H1 (cell line): ENCODE data around the gene SPOCK1. TPM values are rescaled to one million over a fixed set of nuclear protein-coding genes. Genes with fewer than 3 reads are reported as not detected.

Source experiments
- CTCF ChIA-PET: fragments of 300-600 bp; sonication (Branson Sonifier 250); formaldehyde crosslinking; loops from one replicate; lab custom pipeline; 2021; ENCODE audit not compliant: partially characterized antibody; lab: Charles Lee
- POLR2A ChIA-PET: fragments of 300-600 bp; sonication (Branson Sonifier 250); formaldehyde crosslinking; loops from one replicate; lab custom pipeline; 2021; ENCODE audit warnings: inconsistent platforms; ENCODE audit not compliant: partially characterized antibody; lab: Charles Lee
- DNase-seq, 2 experiments: peaks; one replicate each; pipeline versions ENCODE4 v3.0.0 to v3.0.0-alpha.2; 2010 to 2022; ENCODE audit warnings: low spot score in 2 of 2, low read depth in 1 of 2, mixed read lengths in 1 of 2
- FAIRE-seq: peaks from 2 replicates; lab custom pipeline; 2011; peaks lifted over from hg19 to GRCh38; lab: Jason Lieb, UNC
- H2AFZ ChIP-seq: 2 replicates; pipeline ENCODE4 v1.8.1; 2012; ENCODE audit warnings: low read length, inconsistent platforms
- H2AK5ac ChIP-seq: 2 replicates; pipeline ENCODE4 v1.6.1; 2013; ENCODE audit warnings: low read depth, low read length
- H2BK120ac ChIP-seq: replicated peaks from 2 replicates; pipeline ENCODE3; 2013; ENCODE audit warnings: low read depth, low read length, inconsistent platforms
- H2BK12ac ChIP-seq: 2 replicates; pipeline ENCODE4 v1.6.1; 2013; ENCODE audit warnings: low read depth, low read length
- H2BK15ac ChIP-seq: 2 replicates; pipeline ENCODE4 v1.6.1; 2013; ENCODE audit warnings: low read length
- H2BK20ac ChIP-seq: 2 replicates; pipeline ENCODE4 v1.6.1; 2013; ENCODE audit warnings: low read length
- H2BK5ac ChIP-seq: 2 replicates; pipeline ENCODE4 v1.6.1; 2013; ENCODE audit warnings: low read depth, low read length
- H3K14ac ChIP-seq: 2 replicates; pipeline ENCODE4 v1.6.1; 2013; ENCODE audit warnings: inconsistent platforms; ENCODE audit not compliant: insufficient read length
- H3K18ac ChIP-seq: 2 replicates; pipeline ENCODE4 v1.6.1; 2013; ENCODE audit warnings: low read length; ENCODE audit errors: extremely low read depth
- H3K23ac ChIP-seq: 2 replicates; pipeline ENCODE4 v1.6.1; 2013; ENCODE audit warnings: inconsistent platforms; ENCODE audit not compliant: insufficient read length
- H3K23me2 ChIP-seq: 2 replicates; pipeline ENCODE4 v1.6.1; 2013; ENCODE audit warnings: low read depth, low read length
- H3K27ac ChIP-seq: 2 replicates; pipeline ENCODE4 v1.6.1; 2011; ENCODE audit warnings: low read depth, low read length, inconsistent platforms
- H3K27me3 ChIP-seq, 4 experiments: replicated peaks in 1 of 4; 1 replicate in 1 of 4; 2 replicates in 3 of 4; pipeline versions ENCODE4 v1.6.1 to v1.8.1; 2011 to 2013; ENCODE audit warnings: low read length in 3 of 4, mild to moderate bottlenecking in 3 of 4, inconsistent platforms in 2 of 4, mixed read lengths in 2 of 4, moderate library complexity in 1 of 4; ENCODE audit not compliant: control insufficient read depth in 3 of 4, insufficient read depth in 3 of 4; ENCODE audit errors: extremely low read depth in 1 of 4
- H3K36me3 ChIP-seq, 4 experiments: 2 replicates each; pipeline versions ENCODE4 v1.6.1 to v1.8.1; 2011 to 2013; ENCODE audit warnings: mild to moderate bottlenecking in 4 of 4, low read length in 3 of 4, moderate library complexity in 2 of 4, control low read depth in 1 of 4, inconsistent platforms in 1 of 4; ENCODE audit not compliant: insufficient read depth in 4 of 4, control insufficient read depth in 2 of 4
- H3K4ac ChIP-seq: replicated peaks from 2 replicates; pipeline ENCODE3; 2013; ENCODE audit warnings: low read length, low read depth, mixed read lengths, inconsistent platforms; ENCODE audit not compliant: insufficient read length
- H3K4me1 ChIP-seq, 4 experiments: replicated peaks in 1 of 4; 1 replicate in 1 of 4; 2 replicates in 3 of 4; pipeline versions ENCODE4 v1.6.1 to v1.8.1; 2011 to 2013; ENCODE audit warnings: low read length in 3 of 4, inconsistent platforms in 2 of 4, mixed read lengths in 1 of 4; ENCODE audit not compliant: insufficient read depth in 4 of 4, control insufficient read depth in 3 of 4
- H3K4me2 ChIP-seq, 2 experiments: 2 replicates each; pipeline versions ENCODE4 v1.6.1 to v1.8.1; 2011 to 2013; ENCODE audit warnings: low read depth in 2 of 2, low read length in 2 of 2, control low read depth in 1 of 2, inconsistent platforms in 1 of 2, mild to moderate bottlenecking in 1 of 2; ENCODE audit not compliant: insufficient read depth in 1 of 2
- H3K4me3 ChIP-seq, 4 experiments: fragments of 200-600, 300-600 bp in 1 of 4; sonication (generic), shearing (Covaris generic), sonication (Bioruptor Twin) in 1 of 4; 2 replicates each; pipeline versions ENCODE4 v1.5.1 to v1.8.1; 2011 to 2016; ENCODE audit warnings: low read length in 4 of 4, low read depth in 3 of 4, control low read depth in 2 of 4, inconsistent platforms in 2 of 4, mild to moderate bottlenecking in 2 of 4, mixed read lengths in 1 of 4, moderate library complexity in 1 of 4; ENCODE audit not compliant: insufficient read depth in 2 of 4; ENCODE audit errors: extremely low read depth in 1 of 4
- H3K56ac ChIP-seq: replicated peaks from 2 replicates; pipeline ENCODE3; 2013; ENCODE audit warnings: low read depth, mild to moderate bottlenecking, mixed read lengths, low read length, inconsistent platforms; ENCODE audit not compliant: insufficient read length
- H3K79me1 ChIP-seq: 2 replicates; pipeline ENCODE4 v1.6.1; 2013; ENCODE audit warnings: low read depth, low read length, control low read depth
- H3K79me2 ChIP-seq, 2 experiments: 2 replicates each; pipeline versions ENCODE4 v1.6.1 to v1.8.1; 2012 to 2013; ENCODE audit warnings: low read length in 2 of 2, mild to moderate bottlenecking in 2 of 2, inconsistent platforms in 1 of 2; ENCODE audit not compliant: insufficient read depth in 2 of 2, control insufficient read depth in 1 of 2
- H3K9ac ChIP-seq, 4 experiments: replicated peaks in 1 of 4; 1 replicate in 1 of 4; 2 replicates in 3 of 4; pipeline versions ENCODE4 v1.6.1 to v1.8.1; 2011 to 2013; ENCODE audit warnings: low read depth in 3 of 4, low read length in 3 of 4, control low read depth in 2 of 4, mild to moderate bottlenecking in 2 of 4, moderate library complexity in 2 of 4, inconsistent platforms in 1 of 4; ENCODE audit errors: extremely low read depth in 1 of 4
- H3K9me3 ChIP-seq, 2 experiments: 2 replicates each; pipeline versions ENCODE4 v1.6.1 to v1.8.1; 2012 to 2013; ENCODE audit warnings: mild to moderate bottlenecking in 2 of 2, moderate library complexity in 2 of 2, control low read depth in 1 of 2, inconsistent platforms in 1 of 2, low read depth in 1 of 2, low read length in 1 of 2, mixed read lengths in 1 of 2; ENCODE audit not compliant: insufficient read depth in 2 of 2
- H4K20me1 ChIP-seq, 2 experiments: replicated peaks in 1 of 2; 2 replicates each; pipeline versions ENCODE3 to v1.8.1; 2011 to 2013; ENCODE audit warnings: inconsistent platforms in 2 of 2, low read length in 2 of 2, mild to moderate bottlenecking in 1 of 2; ENCODE audit not compliant: insufficient read depth in 2 of 2, control insufficient read depth in 1 of 2
- H4K5ac ChIP-seq: 2 replicates; pipeline ENCODE4 v1.6.1; 2013; ENCODE audit warnings: low read length, low read depth, mixed read lengths, inconsistent platforms; ENCODE audit not compliant: insufficient read length
- H4K8ac ChIP-seq: 2 replicates; pipeline ENCODE4 v1.8.0; 2013; ENCODE audit warnings: mild to moderate bottlenecking, moderate library complexity, low read length, inconsistent platforms; ENCODE audit not compliant: insufficient read depth; ENCODE audit errors: extremely low read depth
- H4K91ac ChIP-seq: replicated peaks from 2 replicates; pipeline ENCODE3; 2013; ENCODE audit warnings: low read length, mixed read lengths, inconsistent platforms; ENCODE audit not compliant: insufficient read length
- CBX5 ChIP-seq: fragments of 300-800, 300-1000 bp; sonication (generic); IDR thresholded peaks from 2 replicates; pipeline ENCODE4 v1.7.1; 2016; ENCODE audit warnings: antibody characterized with exemption, low read length, low read depth
- CHD2 ChIP-seq: IDR thresholded peaks from 2 replicates; pipeline ENCODE4 v1.6.1; 2012; ENCODE audit warnings: low read length, improper control_type of control experiment
- EP300 ChIP-seq, 2 experiments: IDR thresholded peaks; 1 replicate in 1 of 2; 2 replicates in 1 of 2; pipeline ENCODE4 v1.6.1; 2011 to 2012; ENCODE audit warnings: low read depth in 2 of 2, low read length in 2 of 2, mild to moderate bottlenecking in 2 of 2, borderline replicate concordance in 1 of 2, inconsistent platforms in 1 of 2, moderate library complexity in 1 of 2
- GTF2F1 ChIP-seq: IDR thresholded peaks from 2 replicates; pipeline ENCODE4 v1.6.1; 2012; ENCODE audit warnings: low read depth, low read length, improper control_type of control experiment, borderline replicate concordance
- POLR2A ChIP-seq, 2 experiments: IDR thresholded peaks; 1 replicate in 1 of 2; 2 replicates in 1 of 2; pipeline ENCODE4 v1.6.1; 2011; ENCODE audit warnings: low read depth in 2 of 2, low read length in 2 of 2, mild to moderate bottlenecking in 2 of 2; ENCODE audit errors: control extremely low read depth in 1 of 2
- RAD21 ChIP-seq, 2 experiments: IDR thresholded peaks in 1 of 2; conservative IDR thresholded peaks in 1 of 2; 2 replicates each; pipeline ENCODE4 v1.6.1; 2011; ENCODE audit warnings: low read depth in 2 of 2, low read length in 2 of 2, improper control_type of control experiment in 1 of 2, inconsistent platforms in 1 of 2, mild to moderate bottlenecking in 1 of 2, moderate library complexity in 1 of 2
- RBBP5 ChIP-seq: IDR thresholded peaks from 2 replicates; pipeline ENCODE4 v1.7.1; 2012; ENCODE audit warnings: low read depth, mild to moderate bottlenecking, inconsistent platforms, low read length, moderate library complexity, borderline replicate concordance
- RXRA ChIP-seq: IDR thresholded peaks from 2 replicates; pipeline ENCODE4 v1.6.1; 2011; ENCODE audit warnings: low read depth, mild to moderate bottlenecking, low read length, moderate library complexity; ENCODE audit not compliant: insufficient read depth
- SIX5 ChIP-seq: IDR thresholded peaks from 2 replicates; pipeline ENCODE4 v1.6.1; 2011; ENCODE audit warnings: mild to moderate bottlenecking, low read depth, low read length
- SUZ12 ChIP-seq: fragments of 200-600 bp; sonication (generic); IDR thresholded peaks from 2 replicates; pipeline ENCODE4 v1.6.1; 2012; ENCODE audit warnings: mild to moderate bottlenecking, inconsistent platforms, low read length, moderate library complexity, mixed read lengths
- TAF1 ChIP-seq: IDR thresholded peaks from 2 replicates; pipeline ENCODE4 v1.6.1; 2011; ENCODE audit warnings: mild to moderate bottlenecking, low read depth, low read length
- TEAD4 ChIP-seq: IDR thresholded peaks from 2 replicates; pipeline ENCODE4 v1.6.1; 2012; ENCODE audit warnings: low read depth, low read length, inconsistent platforms, mixed read lengths
- YY1 ChIP-seq: IDR thresholded peaks from 2 replicates; pipeline ENCODE4 v1.6.1; 2011; ENCODE audit warnings: low read depth, mild to moderate bottlenecking, low read length
- WGBS, 2 experiments: shearing (Covaris generic) in 1 of 2; methylation state at CpG; one replicate each; pipeline versions ENCODE4 v1.1.6 to v1.1.7; 2013 to 2015; ENCODE audit warnings: low lambda C conversion rate in 2 of 2, mixed read lengths in 2 of 2, inconsistent platforms in 1 of 2, low coverage in 1 of 2, missing lambda C conversion rate in 1 of 2; ENCODE audit not compliant: insufficient replicate concordance in 2 of 2, insufficient coverage in 1 of 2, insufficient read length in 1 of 2; ENCODE audit errors: extremely low coverage in 1 of 2, missing lambda C conversion rate in 1 of 2; 5-methylcytosine and 5-hydroxymethylcytosine counted together
- polyA plus RNA-seq, 7 experiments: library from polyadenylated mRNA; depleted of rRNA in 3 of 7; stranded (reverse) in 5 of 7; unstranded in 2 of 7; fragments of >200 nt in 5 of 7; fragments of 200-250 nt in 2 of 7; gene quantifications; 1 replicate in 5 of 7; 2 replicates in 1 of 7; 4 replicates in 1 of 7; pipeline versions ENCODE4 v1.2.1 to v1.2.3, GENCODE V29; 2011 to 2013; ENCODE audit warnings: missing spikeins in 2 of 7, mixed read lengths in 2 of 7
- total RNA-seq: library from RNA; stranded (reverse); fragmentation: NEBNext Ultra II Directional; extraction: Animal tissue kit (Norgen Biotek cat#: 25700); gene quantifications from 2 replicates; pipeline ENCODE4 v1.2.1, GENCODE V29; 2021
- TF ChIP-seq, protein P1 (sequence below): IDR thresholded peaks from 2 replicates; pipeline ENCODE4 v1.6.1; 2011; ENCODE audit warnings: low read depth, mild to moderate bottlenecking, low read length; ENCODE audit not compliant: insufficient read depth

The SPOCK1 gene
- total and polyA plus RNA-seq, 2 of the 8 experiments (the other 6 are each of a cell fraction or from before 2014, with no cell fraction given) = 6.9 to 18.1 TPM

DNA sequence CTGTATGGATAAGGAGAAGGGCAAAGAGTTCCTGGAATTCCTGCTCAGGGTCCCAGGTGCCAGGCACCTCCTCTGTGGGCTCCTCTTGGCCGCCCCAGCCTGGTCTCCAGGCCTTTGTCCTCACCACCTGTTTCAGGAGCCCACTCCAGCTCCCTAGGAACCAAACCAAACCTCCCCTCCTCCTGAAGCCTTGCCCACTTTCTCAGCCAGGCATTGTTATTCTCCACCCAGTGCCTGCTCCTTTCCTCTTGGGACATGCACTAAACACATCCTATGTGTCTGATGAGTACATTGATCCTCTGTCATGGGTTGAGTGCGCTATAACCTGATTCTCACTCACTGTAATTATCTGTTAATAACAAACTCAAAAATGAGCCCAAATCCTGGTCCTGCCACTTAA is 189.8 kb downstream of the SPOCK1 start:
- 78% methylated on average over 2 of the region's 2 CpGs; no CpG with 5 or more reads in 1 of the 2 experiments for WGBS, 2 experiments
- Histone ChIP-seq H2AFZ (no peak overlapping the region), H2BK5ac (no peak overlapping the region), H2BK20ac (no peak overlapping the region), H4K91ac (no peak overlapping the region), H3K14ac (no peak overlapping the region), H2AK5ac (no peak overlapping the region), H3K4ac (no peak overlapping the region), H3K79me2 (no peaks in the 10 kb centered on the region), H3K9me3 (no peaks in the 10 kb centered on the region), H3K79me1 (0 out of 2 replicates have a peak, but pooled peaks cover 2% of the 10 kb centered on the region), H2BK12ac (no peak overlapping the region), H4K20me1 (no peaks in the 10 kb centered on the region), H3K9ac (no peak overlapping the region), H3K27me3 (no peaks in the 10 kb centered on the region; a peak in 1 of 7 replicates), H3K23ac (no peak overlapping the region), H3K18ac (no peak overlapping the region), H2BK120ac (no peak overlapping the region), H4K5ac (no peak overlapping the region), H3K4me1 (peaks cover 0 to 13% (median 4%) of the 10 kb centered on the region in 4 experiments), H3K27ac (no peak overlapping the region), H3K23me2 (no peaks in the 10 kb centered on the region), H4K8ac (no peak overlapping the region), H3K36me3 (no peaks in the 10 kb centered on the region), H3K4me2 (no peak overlapping the region), H3K4me3 (no peak overlapping the region), H2BK15ac (no peak overlapping the region), H3K56ac (no peak overlapping the region)
- POLR2A ChIA-PET = no interaction called here
- DNase-seq (no peak), FAIRE-seq (no peak)
- CTCF ChIA-PET = interaction anchor here (0.8 to 2.2 kb wide), 3 partner anchors 9 to 105 kb away, joined by 3 to 10 read pairs (median 4); no protein-coding TSS in a partner anchor
- TF ChIP-seq TAF1 (no peak), TEAD4 (no peak), RAD21 (IDR thresholded peaks at IDR 0.05 in 1 of 2, conservative IDR thresholded peaks at IDR 0.05 in 1 of 2; ENCODE audit: low read depth in 2 of 2, low read length in 2 of 2) (no peak), YY1 (no peak), CBX5 (no peak), SUZ12 (no peak), CHD2 (no peak), EP300 (IDR thresholded peaks at IDR 0.05; ENCODE audit: borderline replicate concordance in 1 of 2, low read depth in 2 of 2, low read length in 2 of 2) (no peak), RBBP5 (no peak), RXRA (no peak), POLR2A (IDR thresholded peaks at IDR 0.05; ENCODE audit: control extremely low read depth in 1 of 2, low read depth in 2 of 2, low read length in 2 of 2) (no peak), GTF2F1 (no peak), SIX5 (no peak)
- TF ChIP-seq, protein P1, sequence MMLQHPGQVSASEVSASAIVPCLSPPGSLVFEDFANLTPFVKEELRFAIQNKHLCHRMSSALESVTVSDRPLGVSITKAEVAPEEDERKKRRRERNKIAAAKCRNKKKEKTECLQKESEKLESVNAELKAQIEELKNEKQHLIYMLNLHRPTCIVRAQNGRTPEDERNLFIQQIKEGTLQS = no peak
